Measurements from ENCODE around the gene NMUR1.

Gene NMUR1

GRCh38 chr2:231549446-231550239 is 19.4 kb upstream of the NMUR1 start:
- DNase-seq = no peak

- DNase-seq = no peak
Measured at GRCh38 chr2:231548752-231549151, 18.5 kb upstream of the NMUR1 start.

GRCh38 chr2:231547315-231548110 is 17.3 kb upstream of the NMUR1 start:
- DNase-seq = no peak

GRCh38 chr2:231546014-231546715 is 15.9 kb upstream of the NMUR1 start:
- DNase-seq = no peak

GRCh38 chr2:231545105-231545902 is 15.1 kb upstream of the NMUR1 start:
- DNase-seq = no peak

- no peak for DNase-seq
Measured at GRCh38 chr2:231542136-231542535, 11.9 kb upstream of the NMUR1 start.

- peak; percentile 55 for DNase-seq
Measured at GRCh38 chr2:231541645-231542044, 11.4 kb upstream of the NMUR1 start.

GRCh38 chr2:231539991-231540390 is 9.7 kb upstream of the NMUR1 start:
- no peak for DNase-seq

GRCh38 chr2:231535961-231536360 is 5.7 kb upstream of the NMUR1 start:
- no peak for DNase-seq

GRCh38 chr2:231533777-231534125 is 3.5 kb upstream of the NMUR1 start:
- DNase-seq = no peak

- no peak for DNase-seq
Measured at GRCh38 chr2:231533086-231533776, 3.0 kb upstream of the NMUR1 start.

GRCh38 chr2:231532756-231533035 is 2.5 kb upstream of the NMUR1 start:
- no peak for DNase-seq

- no peak for DNase-seq
Measured at GRCh38 chr2:231531883-231532755, 1.9 kb upstream of the NMUR1 start.

GRCh38 chr2:231531466-231531865 is 1.2 kb upstream of the NMUR1 start:
- DNase-seq = no peak

GRCh38 chr2:231528636-231529030 is 1.6 kb downstream of the NMUR1 start:
- no peak for DNase-seq

- DNase-seq = no peak
Measured at GRCh38 chr2:231527955-231528635, 2.1 kb downstream of the NMUR1 start.

- no peak for DNase-seq
Measured at GRCh38 chr2:231527091-231527395, 3.2 kb downstream of the NMUR1 start.

- no peak for DNase-seq
Measured at GRCh38 chr2:231526341-231527090, 3.7 kb downstream of the NMUR1 start.

GRCh38 chr2:231525248-231526163 is 4.7 kb downstream of the NMUR1 start:
- DNase-seq = no peak
